ENCODE measurements around the gene KLHL24.

The KLHL24 gene

DNA sequence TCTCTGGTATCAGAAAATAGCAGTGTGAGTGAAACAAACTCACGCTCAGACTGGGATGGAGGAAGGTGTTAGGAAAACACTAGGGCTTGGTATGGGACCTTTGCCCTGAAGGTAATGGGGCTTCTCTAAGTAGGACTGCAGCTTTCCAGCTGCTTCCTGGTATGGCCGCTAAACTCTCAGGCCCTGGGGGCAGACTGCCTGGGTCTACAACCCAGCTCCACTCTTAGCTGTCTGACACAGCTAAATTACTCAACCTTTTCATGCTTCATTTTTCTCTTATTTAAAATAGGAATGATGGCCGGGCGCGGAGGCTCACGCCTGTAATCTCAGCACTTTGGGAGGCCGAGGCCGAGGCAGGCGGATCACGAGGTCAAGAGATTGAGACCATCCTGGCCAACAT, 57.0 kb downstream of the KLHL24 start:
- TF ChIP-seq, protein P1, sequence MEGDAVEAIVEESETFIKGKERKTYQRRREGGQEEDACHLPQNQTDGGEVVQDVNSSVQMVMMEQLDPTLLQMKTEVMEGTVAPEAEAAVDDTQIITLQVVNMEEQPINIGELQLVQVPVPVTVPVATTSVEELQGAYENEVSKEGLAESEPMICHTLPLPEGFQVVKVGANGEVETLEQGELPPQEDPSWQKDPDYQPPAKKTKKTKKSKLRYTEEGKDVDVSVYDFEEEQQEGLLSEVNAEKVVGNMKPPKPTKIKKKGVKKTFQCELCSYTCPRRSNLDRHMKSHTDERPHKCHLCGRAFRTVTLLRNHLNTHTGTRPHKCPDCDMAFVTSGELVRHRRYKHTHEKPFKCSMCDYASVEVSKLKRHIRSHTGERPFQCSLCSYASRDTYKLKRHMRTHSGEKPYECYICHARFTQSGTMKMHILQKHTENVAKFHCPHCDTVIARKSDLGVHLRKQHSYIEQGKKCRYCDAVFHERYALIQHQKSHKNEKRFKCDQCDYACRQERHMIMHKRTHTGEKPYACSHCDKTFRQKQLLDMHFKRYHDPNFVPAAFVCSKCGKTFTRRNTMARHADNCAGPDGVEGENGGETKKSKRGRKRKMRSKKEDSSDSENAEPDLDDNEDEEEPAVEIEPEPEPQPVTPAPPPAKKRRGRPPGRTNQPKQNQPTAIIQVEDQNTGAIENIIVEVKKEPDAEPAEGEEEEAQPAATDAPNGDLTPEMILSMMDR (IDR thresholded peaks at IDR 0.05) = no peak
- TF ChIP-seq ZFX (IDR thresholded peaks at IDR 0.05; ENCODE audit: borderline replicate concordance) = no peak
- no peak overlapping the region for H3K27ac ChIP-seq

DNA sequence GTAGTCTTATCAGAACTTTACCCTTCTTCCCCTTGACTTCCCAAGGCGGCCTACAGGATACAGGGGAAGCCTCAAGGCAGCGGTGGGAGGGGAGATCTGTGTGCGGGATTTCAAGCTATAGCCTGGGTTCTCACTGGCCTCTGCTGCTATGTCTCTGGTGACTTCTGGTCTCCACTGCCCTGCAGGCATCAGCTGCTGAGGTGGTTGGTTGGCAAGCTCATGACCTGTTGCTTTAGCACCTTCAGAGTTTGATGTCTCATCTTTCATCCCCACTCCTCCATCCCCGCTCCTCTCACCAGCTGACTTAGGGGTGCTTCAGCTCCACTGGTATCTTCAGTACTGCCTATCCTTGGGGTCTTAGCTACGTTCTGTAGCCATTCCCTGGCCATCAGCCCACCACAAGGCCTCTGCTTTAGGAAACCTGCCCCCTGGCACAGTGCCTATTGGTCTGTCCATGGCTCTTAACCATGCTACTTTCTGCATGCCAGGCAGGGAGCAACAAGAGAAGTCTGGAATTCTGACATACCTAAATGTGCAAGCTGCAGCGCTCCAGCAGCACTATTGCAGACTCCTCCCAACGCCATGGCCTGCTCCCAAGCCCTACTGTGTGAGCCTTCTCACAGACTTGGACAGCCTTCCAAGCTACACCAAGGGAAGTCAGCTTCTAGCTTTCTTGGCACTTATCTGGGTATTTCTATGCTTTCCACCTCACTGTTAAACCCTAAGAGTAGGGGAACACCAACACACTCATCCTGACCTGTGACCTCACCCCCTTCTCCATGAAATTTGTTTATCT, 60.3 kb downstream of the KLHL24 start:
- H3K27ac ChIP-seq = no peak overlapping the region
- no peak for TF ChIP-seq ZFX (IDR thresholded peaks at IDR 0.05; ENCODE audit: borderline replicate concordance)
- TF ChIP-seq, protein P1 (IDR thresholded peaks at IDR 0.05) = no peak

DNA sequence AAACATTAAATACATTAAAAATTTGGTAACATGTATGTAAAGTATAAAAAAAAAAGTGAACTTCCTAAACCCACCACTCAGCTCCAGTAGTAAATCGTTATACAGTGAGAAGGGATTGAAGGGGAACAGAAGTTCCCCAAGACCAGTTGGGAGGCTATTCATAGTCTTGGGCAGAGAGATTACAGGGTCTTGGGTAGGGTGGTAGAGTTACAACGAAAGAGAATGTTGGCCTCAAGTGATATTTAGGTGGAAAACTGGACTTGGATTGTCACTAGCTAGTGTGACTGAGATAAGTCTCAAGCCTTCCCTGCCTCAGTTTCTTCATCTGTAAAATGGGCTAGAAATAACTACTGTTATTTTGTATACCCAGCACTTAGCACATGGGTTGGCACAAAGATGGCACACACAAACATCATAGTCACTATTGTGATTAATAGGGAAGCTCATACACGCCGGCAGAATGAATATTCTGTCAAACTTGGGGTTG, 61.7 kb downstream of the KLHL24 start:
- H3K27ac ChIP-seq = peak overlapping the region; percentile 61; the same call in 1 of the 2 replicates
- TF ChIP-seq, protein P1 (IDR thresholded peaks at IDR 0.05) = no peak
- no peak for TF ChIP-seq ZFX (IDR thresholded peaks at IDR 0.05; ENCODE audit: borderline replicate concordance)

DNA sequence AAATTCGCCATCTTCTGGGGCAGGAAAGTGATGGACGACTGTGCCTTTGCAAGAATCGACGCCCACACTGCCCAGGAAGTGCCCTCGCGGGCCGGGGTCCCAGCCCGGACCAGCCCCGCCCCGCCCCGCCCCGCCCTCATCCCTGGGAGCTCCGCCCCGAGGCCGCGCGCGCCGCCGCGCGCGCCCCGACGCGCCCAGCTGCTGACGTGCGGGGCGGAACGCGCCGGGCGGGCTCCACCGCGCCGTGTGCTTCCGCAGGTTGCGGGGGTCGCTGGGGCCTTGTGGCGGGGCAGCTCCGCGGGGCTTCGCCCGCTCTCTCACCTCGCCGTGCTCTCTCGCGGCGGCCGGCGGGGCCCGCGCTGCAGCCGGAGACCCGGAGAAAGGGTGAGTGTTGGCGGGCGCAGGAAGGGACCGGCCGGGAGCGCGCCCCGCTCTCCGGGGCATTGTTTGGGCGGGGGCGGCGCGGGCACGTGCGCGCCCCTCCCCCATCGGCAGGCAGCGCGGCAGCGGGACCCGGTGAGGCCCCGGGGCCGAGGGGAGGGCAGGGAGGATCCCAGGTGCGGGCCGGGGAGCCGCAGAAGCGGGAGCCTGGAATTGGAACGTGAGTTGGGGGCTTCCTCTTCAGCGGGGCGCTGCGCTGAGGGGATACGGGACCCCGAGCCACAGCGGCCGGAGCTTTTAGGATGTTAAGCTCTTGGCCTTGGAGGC, 62.3 kb downstream of the KLHL24 start, which contains the start of gene YEATS2:
Gene YEATS2 (plus strand): TSS at position 188 of the 708 bp plus-strand sequence. CDS start 17,366 bp downstream, outside the sequence.
- no peak for TF ChIP-seq ZFX (IDR thresholded peaks at IDR 0.05; ENCODE audit: borderline replicate concordance)
- TF ChIP-seq, protein P1 (IDR thresholded peaks at IDR 0.05) = no peak
- peak within 1 kb of the TSS; percentile 61 for H3K27ac ChIP-seq

DNA sequence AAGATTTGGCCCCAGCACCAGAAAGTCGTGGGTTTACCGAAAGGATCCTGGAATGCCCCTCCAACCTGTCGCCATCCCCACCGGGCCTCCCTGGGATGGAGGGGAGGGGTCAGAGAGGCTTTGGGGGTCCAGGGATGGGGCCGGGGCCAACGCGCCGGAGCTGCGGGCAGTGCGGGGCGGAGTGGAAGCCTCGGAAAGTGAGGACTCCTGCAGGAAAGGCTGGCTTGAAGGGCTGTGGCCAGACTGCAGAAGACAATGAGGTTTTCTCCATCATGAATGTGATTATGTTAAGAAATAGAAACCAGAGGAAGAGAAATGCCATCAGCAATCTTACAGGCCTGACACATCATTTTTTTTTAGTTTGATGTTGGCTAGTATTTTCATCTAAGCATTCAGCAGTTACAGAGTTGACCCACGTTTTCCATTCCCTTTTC, 62.9 kb downstream of the KLHL24 start:
- TF ChIP-seq, protein P1 (IDR thresholded peaks at IDR 0.05) = no peak
- no peak for TF ChIP-seq ZFX (IDR thresholded peaks at IDR 0.05; ENCODE audit: borderline replicate concordance)
- H3K27ac ChIP-seq = peak overlapping the region; percentile 61

DNA sequence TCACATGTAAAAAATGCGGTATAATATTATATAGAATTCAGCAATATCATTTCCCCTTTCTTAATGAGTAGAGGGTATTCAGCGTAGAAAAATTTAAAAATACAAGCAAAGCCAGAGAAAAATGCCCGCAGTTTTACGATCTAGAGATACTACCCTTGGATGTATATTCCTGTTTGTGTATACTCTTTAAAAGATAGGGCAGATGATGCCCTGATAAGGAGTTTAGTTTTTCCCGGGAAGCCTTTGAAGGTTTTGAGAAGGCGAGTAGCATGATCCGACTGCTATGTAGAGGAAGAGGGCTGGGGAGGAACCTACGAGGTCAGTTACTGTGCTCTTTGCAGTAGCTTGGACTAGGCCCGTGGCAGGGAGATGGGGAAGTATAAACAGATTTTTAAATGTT, 63.3 kb downstream of the KLHL24 start:
- TF ChIP-seq, protein P1 (IDR thresholded peaks at IDR 0.05) = no peak
- no peak for TF ChIP-seq ZFX (IDR thresholded peaks at IDR 0.05; ENCODE audit: borderline replicate concordance)
- H3K27ac ChIP-seq = no peak overlapping the region
